PC-9 (cell line): ENCODE data around the gene CANX.

Experiments used
- CTCF ChIP-seq: fragments of 200-600 bp; sonication (generic); conservative IDR thresholded peaks from 2 replicates; pipeline ENCODE4 v1.6.1; 2017; ENCODE audit warnings: mixed run types, antibody characterized with exemption, mild to moderate bottlenecking, moderate library complexity
- EZH2 ChIP-seq: fragments of 200-600 bp; sonication (generic); IDR thresholded peaks from 2 replicates; pipeline ENCODE4 v1.8.0; 2017; ENCODE audit warnings: antibody characterized with exemption, low read depth

- TF ChIP-seq EZH2 (no peak), CTCF (no peak)
Observed at GRCh38 chr5:179776411-179776938, 77.7 kb downstream of the CANX start.
